KOPT-K1 (cell line): ENCODE data around the gene ATP6V1B1.

Experiments used
- H3K27ac ChIP-seq: fragments of 200-600 bp; sonication (generic); 2 replicates; pipeline ENCODE4 v1.5.1; 2016; ENCODE audit warnings: antibody characterized with exemption, mild to moderate bottlenecking, low read depth, low read length; ENCODE audit not compliant: poor library complexity, severe bottlenecking
- H3K36me3 ChIP-seq: fragments of 200-600 bp; sonication (generic); 2 replicates; pipeline ENCODE4 v1.5.1; 2017; ENCODE audit warnings: antibody characterized with exemption, mild to moderate bottlenecking, low read length, moderate library complexity; ENCODE audit not compliant: insufficient read depth
- H3K9me3 ChIP-seq: fragments of 200-600 bp; sonication (generic); 2 replicates; pipeline ENCODE4 v1.5.1; 2017; ENCODE audit warnings: antibody characterized with exemption, low read length, mild to moderate bottlenecking; ENCODE audit not compliant: insufficient read depth, poor library complexity, severe bottlenecking

The ATP6V1B1 gene

DNA sequence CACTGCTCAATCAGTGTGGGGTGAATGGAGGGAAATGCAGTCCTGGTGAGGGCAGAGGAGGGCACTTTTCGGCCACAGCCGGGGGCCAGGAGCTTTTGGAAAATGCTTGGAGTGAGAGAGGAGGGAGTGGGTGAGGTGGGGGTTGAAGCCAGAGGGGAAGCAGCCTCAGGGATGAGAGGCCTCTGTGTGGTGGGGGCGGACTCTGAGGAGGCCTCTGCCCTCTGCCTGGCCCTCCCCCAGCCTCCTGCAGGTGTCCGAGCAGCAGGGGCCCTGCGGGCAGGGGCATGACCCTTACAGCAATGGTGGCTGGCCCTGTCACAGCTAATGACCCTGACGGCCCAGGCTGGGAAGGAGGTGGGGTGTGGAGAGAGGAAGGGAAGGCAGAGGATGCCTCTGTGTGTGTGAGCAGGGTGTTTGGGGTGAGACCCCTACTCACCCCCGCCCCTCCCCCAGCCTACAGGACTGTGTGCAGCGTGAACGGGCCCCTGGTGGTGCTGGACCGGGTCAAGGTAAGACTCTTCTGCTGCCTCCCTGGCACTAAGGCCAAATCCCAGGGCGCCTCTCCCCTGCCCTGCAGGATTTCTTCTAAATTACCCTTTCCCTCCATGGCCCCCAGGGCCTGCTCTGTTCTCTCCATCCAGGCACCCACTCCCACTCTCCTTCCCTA lies 7.6 kb downstream of the ATP6V1B1 start:
- Histone ChIP-seq H3K27ac (no peak overlapping the region), H3K36me3 (no peaks in the 10 kb centered on the region)

DNA sequence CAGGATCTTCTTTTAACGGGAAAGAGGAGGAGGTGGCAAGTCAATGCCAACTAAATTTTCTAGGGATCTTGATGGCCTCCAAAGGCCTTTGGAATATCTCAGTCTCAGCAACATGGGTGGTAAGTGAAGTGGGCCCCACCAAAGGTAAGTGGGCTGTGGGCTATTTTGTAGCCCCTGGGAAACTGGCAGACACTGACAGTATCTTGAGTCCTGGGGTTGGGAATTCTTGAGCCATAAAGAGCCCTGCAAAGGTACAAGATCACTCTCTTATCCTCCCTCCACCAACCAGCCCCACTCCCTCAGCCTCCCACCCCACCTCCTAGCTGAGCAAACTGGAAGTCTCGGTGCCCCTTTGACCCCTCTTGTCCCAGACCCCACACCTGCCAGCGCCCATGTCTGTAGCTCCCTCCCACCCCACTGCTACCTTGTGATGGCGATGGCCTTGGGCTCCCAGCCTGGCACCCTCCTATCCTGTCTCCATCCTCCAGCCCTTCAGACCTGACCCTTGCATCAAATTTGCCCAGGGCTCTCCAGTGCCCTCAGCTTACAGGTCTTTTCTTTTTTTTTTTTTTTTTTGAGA lies 8.5 kb downstream of the ATP6V1B1 start:
- H3K9me3 ChIP-seq, result no peaks in the 10 kb centered on the region
- H3K36me3 ChIP-seq, result no peaks in the 10 kb centered on the region
- no peak overlapping the region for H3K27ac ChIP-seq

More for the DNA sequence above, 7.6 kb downstream of the ATP6V1B1 start:
- H3K9me3 ChIP-seq, result no peaks in the 10 kb centered on the region

DNA sequence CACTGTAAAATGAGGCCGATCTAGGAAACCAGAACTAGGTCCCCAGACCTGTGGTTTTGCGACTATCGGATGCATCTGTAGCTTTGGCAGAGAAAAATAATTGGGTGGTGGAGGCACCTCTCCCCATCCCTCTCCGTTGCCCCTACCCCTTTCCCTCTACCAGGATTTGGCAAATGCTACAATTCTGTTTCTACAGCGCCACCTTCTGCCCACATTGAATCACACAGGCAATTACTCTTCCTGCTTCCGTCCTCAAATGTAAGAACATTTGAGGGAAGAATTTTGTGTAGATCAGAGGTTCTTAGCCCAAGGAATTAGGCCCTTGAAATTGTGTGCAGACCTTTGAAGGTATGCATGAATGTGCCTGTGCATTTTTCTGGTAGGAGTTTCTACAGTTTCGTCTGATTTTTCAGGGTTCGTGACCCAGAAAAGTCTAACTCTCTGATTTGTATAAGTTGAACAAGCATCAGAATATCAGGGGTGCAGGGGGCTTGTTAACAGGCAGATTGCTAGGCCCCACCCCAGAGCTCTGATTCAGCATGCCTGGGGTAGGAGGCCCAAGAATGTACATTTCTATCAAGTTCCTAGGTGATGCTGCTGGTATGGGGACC lies 11.2 kb downstream of the ATP6V1B1 start:
- Histone ChIP-seq H3K36me3 (no peaks in the 10 kb centered on the region), H3K27ac (no peak overlapping the region), H3K9me3 (no peaks in the 10 kb centered on the region)

DNA sequence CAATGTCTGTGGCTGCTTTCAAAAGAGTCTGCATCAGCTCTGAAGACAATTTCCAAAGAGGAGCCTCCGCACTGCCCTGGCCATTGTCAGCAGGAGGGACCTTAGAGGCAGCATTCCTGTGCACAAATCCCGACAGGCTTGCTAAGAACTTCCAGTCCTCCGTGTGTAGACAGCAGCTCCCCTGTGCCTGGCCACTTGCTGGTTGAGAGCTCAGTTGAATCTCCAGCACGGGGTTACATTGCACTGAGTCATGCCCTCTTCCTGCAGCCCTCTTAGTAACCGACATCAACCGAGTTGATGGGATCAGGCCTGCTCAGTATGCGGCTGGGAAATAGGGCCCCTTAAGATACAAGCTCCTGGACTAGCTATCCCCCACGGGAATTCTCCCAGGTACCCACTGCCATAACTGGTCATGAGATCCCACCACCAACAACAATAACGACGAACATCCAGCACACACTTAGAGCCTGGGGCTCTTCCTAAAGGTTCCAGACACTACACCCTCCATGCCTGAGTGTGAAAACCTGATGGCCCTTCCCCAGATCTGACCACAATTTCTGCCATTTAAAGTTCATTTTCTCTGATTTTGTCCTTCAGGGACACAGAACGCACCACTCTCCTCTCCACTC lies 12.0 kb downstream of the ATP6V1B1 start:
- Histone ChIP-seq H3K27ac (no peak overlapping the region), H3K36me3 (no peaks in the 10 kb centered on the region), H3K9me3 (no peaks in the 10 kb centered on the region)

DNA sequence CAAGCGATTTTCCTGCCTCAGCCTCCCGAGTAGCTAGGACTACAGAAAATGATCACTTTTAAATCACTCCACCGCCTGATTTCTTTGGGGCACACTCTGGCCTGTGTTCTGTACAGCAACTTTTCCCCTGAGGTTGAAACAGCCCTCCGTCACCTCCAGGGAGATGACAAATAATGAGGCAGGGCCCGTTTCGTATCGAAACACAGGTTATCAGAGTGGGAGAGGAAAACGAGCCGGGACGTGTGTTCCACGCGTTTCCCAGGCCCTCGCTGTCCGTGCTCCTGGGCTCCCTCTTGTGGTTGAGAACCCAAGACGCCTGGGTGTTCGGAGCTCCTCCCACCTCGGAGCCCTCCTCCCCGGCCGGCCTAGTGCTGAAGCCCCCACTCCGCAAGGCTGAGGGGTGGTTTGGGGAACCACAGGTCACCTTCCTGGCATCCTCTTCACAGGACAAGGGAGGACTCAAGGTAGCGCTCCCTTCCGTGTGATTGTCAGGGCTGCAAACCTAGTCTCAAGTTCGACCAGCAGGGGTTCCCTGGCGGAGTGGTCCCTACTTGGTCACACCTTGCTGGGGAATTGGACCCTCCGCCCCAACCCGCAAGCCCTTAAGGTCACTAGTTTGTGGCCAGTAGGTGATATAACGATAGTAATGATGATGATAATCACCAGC lies 12.8 kb downstream of the ATP6V1B1 start:
- no peak overlapping the region for H3K27ac ChIP-seq
- H3K9me3 ChIP-seq, result no peaks in the 10 kb centered on the region
- no peaks in the 10 kb centered on the region for H3K36me3 ChIP-seq

DNA sequence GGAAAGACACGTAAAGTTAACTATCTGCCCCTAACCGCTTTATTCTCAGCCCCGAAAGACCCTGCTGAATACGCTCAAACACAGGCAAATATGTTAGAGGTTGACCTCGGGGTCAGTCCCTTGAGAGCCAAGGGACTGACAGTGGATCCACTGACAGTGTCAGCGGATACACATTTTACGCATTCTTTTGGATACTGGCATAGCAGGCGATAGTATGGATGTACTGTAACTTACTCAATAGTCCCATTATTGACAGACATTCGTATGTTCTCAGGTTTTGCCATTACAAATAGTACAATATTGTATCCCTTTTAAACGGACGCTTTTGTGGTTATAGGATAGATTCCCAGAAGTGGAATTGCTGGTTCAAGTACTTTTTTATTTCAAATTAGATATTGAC lies 13.4 kb downstream of the ATP6V1B1 start:
- H3K36me3 ChIP-seq, result no peaks in the 10 kb centered on the region
- H3K9me3 ChIP-seq, result no peaks in the 10 kb centered on the region
- H3K27ac ChIP-seq, result no peak overlapping the region

DNA sequence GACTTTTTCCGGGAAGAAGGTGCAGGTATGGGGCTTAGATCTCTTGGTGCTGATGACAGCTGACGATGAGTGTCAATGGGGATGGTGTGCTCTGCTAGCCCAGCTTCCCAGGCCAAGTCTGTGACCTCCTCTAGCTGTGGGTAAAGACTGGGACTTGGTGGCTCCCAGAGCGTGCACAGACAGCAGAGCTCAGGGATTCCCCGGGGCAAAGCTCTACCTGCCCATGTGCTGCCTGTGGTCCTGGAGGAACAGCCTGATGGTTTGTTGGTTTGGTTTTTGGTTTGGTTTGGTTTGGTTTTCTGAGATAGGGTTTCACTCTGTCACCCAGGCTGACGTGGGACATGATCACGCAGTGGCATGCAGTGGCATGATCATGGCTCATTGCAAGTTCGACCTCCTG lies 19.2 kb downstream of the ATP6V1B1 start:
- Histone ChIP-seq H3K9me3 (no peaks in the 10 kb centered on the region), H3K27ac (no peak overlapping the region), H3K36me3 (no peaks in the 10 kb centered on the region)

DNA sequence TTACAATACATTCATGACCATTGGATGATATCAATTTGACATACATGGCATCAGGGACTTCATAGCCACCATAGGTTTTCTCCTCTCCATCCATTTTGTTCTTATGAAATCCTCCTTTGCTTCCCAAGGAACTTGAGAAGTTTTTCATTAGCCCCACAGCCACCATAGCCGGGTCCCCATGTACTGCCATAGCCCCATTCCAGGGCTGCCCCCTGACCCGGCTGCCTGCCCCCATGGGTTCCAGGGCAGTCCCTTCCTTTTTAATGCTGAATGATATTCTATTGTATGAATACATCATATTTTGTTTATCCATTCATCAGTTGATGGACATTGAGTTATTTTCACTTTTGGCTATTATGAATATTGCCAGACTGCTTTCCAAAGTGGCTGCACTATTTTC lies 20.4 kb downstream of the ATP6V1B1 start:
- H3K36me3 ChIP-seq, result no peaks in the 10 kb centered on the region
- H3K9me3 ChIP-seq, result no peaks in the 10 kb centered on the region
- no peak overlapping the region for H3K27ac ChIP-seq

DNA sequence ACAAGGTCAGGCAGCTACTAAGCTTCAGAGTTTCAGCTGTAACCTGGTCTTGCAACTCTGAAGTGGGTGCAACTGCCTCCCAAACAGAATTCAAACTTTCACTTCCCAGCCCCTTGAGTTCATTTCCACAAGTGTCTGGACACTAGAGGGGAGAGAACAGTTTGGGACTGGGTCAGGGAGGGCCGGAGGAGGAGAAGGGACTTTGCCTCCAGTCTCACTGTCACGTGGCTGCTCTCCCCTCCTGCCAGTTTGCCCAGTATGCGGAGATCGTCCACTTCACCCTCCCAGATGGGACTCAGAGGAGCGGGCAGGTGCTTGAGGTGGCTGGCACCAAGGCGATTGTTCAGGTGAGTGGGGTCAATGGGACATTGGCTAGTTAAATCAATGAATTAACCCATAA lies 22.1 kb downstream of the ATP6V1B1 start:
- H3K9me3 ChIP-seq, result no peaks in the 10 kb centered on the region
- H3K27ac ChIP-seq, result no peak overlapping the region
- H3K36me3 ChIP-seq, result no peaks in the 10 kb centered on the region

DNA sequence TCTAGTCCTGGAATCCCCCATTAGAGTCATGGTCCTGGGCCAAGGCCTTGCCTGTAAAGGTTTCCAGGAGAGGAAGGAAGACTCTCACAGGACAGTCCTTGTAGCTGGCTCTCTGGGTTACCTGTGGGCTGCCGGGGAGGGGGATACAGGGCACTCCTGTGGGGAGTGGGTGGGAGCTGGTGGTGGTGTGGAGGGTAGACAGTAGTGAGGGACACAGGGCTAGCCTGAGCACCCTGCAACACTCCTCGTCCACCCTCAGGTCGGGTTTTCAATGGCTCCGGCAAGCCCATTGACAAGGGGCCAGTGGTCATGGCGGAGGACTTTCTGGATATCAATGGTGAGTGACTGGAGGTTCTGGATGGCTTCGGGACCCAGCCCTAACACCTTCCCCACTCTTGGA lies 23.1 kb downstream of the ATP6V1B1 start:
- Histone ChIP-seq H3K9me3 (no peaks in the 10 kb centered on the region), H3K27ac (no peak overlapping the region), H3K36me3 (no peaks in the 10 kb centered on the region)

DNA sequence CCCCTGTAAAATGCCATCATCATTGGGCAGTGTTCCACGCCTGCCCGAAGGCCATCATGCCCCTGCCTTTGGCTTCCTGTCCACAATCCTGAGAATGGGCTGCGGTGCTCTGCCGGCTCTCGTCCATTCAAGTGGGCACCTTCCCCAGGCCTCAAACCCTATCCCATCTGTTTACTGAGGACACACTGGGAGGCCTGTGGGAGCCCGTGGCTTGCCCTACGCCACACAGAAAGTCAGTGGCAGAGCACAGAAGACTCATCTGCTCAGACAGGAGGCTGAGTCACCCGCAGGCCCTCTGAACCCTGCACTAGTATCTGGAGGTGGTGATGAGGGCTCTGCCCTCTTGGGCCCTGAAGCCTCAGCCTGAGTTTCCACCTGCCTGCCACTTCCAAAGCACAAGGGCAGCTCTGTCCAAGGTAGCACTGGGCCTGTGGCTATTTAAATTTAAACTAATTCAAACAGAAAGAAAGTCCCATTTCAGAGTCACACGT lies 23.6 kb downstream of the ATP6V1B1 start:
- Histone ChIP-seq H3K36me3 (no peaks in the 10 kb centered on the region), H3K9me3 (no peaks in the 10 kb centered on the region), H3K27ac (no peak overlapping the region)

DNA sequence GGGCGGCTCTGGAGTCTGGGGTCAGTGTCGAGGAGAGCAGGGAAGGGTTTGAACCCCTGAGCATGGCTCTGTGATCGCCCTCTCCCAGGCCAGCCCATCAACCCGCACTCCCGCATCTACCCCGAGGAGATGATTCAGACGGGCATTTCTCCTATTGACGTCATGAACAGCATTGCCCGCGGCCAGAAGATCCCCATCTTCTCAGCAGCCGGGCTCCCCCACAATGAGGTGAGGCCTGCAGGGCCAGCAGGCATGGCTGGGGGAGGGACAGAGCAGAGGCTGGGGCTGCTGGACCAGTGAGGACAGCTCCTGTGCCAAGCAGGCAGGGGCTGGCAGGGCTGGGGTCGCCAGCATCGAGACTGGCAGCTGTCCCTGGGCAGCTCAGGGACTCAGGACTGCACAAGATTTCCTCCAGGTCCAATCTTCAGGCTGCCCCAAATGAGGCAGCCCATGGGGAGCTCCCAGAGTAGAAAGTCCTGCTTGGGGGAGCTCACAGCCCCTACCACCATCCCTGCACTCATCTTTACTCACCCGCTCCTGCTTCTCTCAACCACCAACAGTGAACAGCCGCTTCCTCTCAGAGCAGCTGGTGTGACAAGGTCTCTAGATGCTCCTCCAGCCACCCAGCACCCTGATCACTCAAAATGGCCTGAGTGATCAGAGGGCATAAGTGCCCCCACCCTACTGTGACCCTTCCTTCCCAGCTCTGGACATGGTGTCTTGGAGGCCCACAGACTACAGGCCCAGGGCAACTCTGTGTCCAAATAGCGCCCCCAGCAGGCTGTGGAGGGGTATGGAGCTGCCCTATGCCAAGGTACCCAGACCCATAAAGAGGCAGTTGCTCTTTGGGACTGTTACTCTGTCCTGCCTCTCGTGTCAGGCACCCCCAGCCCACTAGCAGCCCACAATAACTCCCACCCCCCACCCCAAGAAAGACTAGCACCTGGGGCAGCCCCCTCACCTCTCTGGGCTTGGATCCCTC lies 24.4 kb downstream of the ATP6V1B1 start:
- H3K9me3 ChIP-seq, result no peaks in the 10 kb centered on the region

DNA sequence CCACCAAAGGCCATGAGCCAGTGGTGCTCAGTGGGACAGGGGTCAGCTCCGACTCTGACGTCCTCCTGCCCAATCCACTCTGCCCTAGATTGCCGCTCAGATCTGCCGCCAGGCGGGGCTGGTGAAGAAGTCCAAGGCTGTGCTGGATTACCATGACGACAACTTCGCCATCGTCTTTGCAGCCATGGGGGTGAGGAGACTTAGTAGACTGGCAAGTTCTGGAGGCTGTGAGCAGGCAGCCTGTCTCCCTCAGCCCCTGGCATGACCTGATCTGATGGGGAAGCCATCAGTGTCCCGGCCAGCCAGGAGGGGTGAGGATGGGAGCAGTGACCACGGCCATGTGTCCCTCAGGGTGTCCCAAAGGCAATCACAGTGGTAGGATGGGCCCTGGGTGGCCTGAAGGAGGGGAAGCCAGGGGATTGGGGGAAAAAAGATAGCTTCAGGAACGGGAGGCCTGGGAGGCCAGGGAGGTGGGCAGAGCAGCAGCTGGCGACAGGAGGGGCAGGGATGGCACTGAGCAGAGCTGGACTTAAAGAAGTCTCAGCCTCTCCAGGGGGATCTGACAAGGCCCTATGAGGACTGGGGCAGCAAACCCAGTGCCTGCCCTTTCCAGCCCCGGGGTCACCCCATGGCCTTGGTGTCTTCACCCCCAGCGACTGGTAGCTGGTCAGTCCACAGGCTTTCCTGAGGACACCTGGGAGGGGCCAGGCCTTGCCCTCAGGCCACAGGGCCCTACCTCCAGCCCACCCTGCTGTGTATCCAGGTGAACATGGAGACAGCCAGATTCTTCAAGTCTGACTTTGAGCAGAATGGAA lies 25.3 kb downstream of the ATP6V1B1 start:
- H3K36me3 ChIP-seq, result no peaks in the 10 kb centered on the region
- H3K9me3 ChIP-seq, result no peaks in the 10 kb centered on the region
- no peak overlapping the region for H3K27ac ChIP-seq

More for the DNA sequence above, 24.4 kb downstream of the ATP6V1B1 start:
- no peak overlapping the region for H3K27ac ChIP-seq
- H3K36me3 ChIP-seq, result no peaks in the 10 kb centered on the region
